Uterus (tissue), 4 donors: ENCODE data around the gene INPP5D. TPM values are rescaled to one million over a fixed set of nuclear protein-coding genes. Genes with fewer than 3 reads are reported as not detected.
A peak's percentile ranks its signal among the peaks of the same experiment; 100 is the strongest.
"Not testable (repeated sequence)": the region's sequence is repeated elsewhere in the genome, so short reads cannot be mapped to it uniquely, and the experiment has no call there.

Experiments used
- DNase-seq, 2 donors: peaks; one replicate each; pipeline ENCODE4 v3.0.0-alpha.2; 2019 to 2020
- H3K27ac ChIP-seq, 2 donors: fragments of 200-600 bp; sonication (generic); 1 replicate in 1 of 2; 2 replicates in 1 of 2; pipeline ENCODE4 v1.5.1; 2016 to 2018
- H3K27me3 ChIP-seq, 2 donors: fragments of 200-600 bp; sonication (generic); one replicate each; pipeline ENCODE4 v1.5.1; 2018 to 2019; ENCODE audit warnings: control low read depth in 1 of 2
- H3K36me3 ChIP-seq, 2 donors: fragments of 200-600 bp; sonication (generic); one replicate each; pipeline ENCODE4 v1.5.1; 2019; ENCODE audit warnings: control low read depth in 1 of 2
- H3K4me1 ChIP-seq, 2 donors: fragments of 200-600 bp; sonication (generic); one replicate each; pipeline ENCODE4 v1.5.1; 2018 to 2019; ENCODE audit warnings: control low read depth in 1 of 2
- H3K4me3 ChIP-seq, 2 donors: fragments of 200-600 bp; sonication (generic); 1 replicate in 1 of 2; 2 replicates in 1 of 2; pipeline ENCODE4 v1.5.1; 2018 to 2019; ENCODE audit warnings: mild to moderate bottlenecking in 1 of 2
- H3K9me3 ChIP-seq, 2 donors: fragments of 200-600 bp; sonication (generic); one replicate each; pipeline ENCODE4 v1.5.1; 2019; ENCODE audit warnings: control low read depth in 1 of 2
- CTCF ChIP-seq, 4 experiments: fragments of 200-600 bp in 2 of 4; fragments of 450-650 bp in 2 of 4; sonication (generic) in 2 of 4; IDR thresholded peaks; one replicate each; pipeline ENCODE4 v1.5.1; 2016 to 2019; ENCODE audit warnings: antibody characterized with exemption in 4 of 4, mild to moderate bottlenecking in 2 of 4, moderate library complexity in 1 of 4
- POLR2A ChIP-seq, 2 donors: fragments of 450-650 bp; IDR thresholded peaks; one replicate each; pipeline ENCODE4 v1.6.1; 2016; ENCODE audit warnings: antibody characterized with exemption in 2 of 2, mild to moderate bottlenecking in 1 of 2, moderate library complexity in 1 of 2
- intact Hi-C: fragments of 100-400 bp; cut with DNase I; formaldehyde crosslinking; loops from one replicate; pipeline ENCODE4 v1.15.1; 2023; ENCODE audit warnings: low total_unique reads
- total RNA-seq, 4 donors: library from RNA; depleted of rRNA in 3 of 4; stranded (reverse); fragments of >200 nt in 3 of 4; gene quantifications; one replicate each; pipeline versions ENCODE4 v1.1.0 to v1.2.4, GENCODE V29; 2014 to 2023
- donor health status: DM: yes; HTN: yes; CAD: no.

INPP5D gene
- total RNA-seq, 4 donors from 2014 or later: 14.2 to 37.9 (median 22.3) TPM

- no peaks in the 10 kb centered on the region for H3K9me3 ChIP-seq
- H3K27me3 ChIP-seq: no peaks in the 10 kb centered on the region
- H3K36me3 ChIP-seq: no peaks in the 10 kb centered on the region
- DNase-seq: peak in 1 of 2 donors; percentile 55
- H3K27ac ChIP-seq: peak overlapping the region; percentile 27 to 36
- TF ChIP-seq CTCF (IDR thresholded peaks at IDR 0.05) (peak in 1 of 4 experiments; percentile 13), POLR2A (IDR thresholded peaks at IDR 0.05) (no peak)
- intact Hi-C loops: no loop called here
- no peak overlapping the region for H3K4me3 ChIP-seq
- no peaks in the 10 kb centered on the region for H3K4me1 ChIP-seq
These were observed 3.3 kb downstream of the INPP5D start for GRCh38 chr2:233063269-233063975.

- Histone ChIP-seq H3K9me3 (no peaks in the 10 kb centered on the region), H3K36me3 (no peaks in the 10 kb centered on the region), H3K27ac (no peak overlapping the region), H3K27me3 (no peaks in the 10 kb centered on the region), H3K4me1 (no peaks in the 10 kb centered on the region), H3K4me3 (no peak overlapping the region)
- no peak for DNase-seq
- no peak for TF ChIP-seq POLR2A (IDR thresholded peaks at IDR 0.05)
- no peak for TF ChIP-seq CTCF (IDR thresholded peaks at IDR 0.05)
- intact Hi-C loops: no loop called here
These were observed 3.9 kb downstream of the INPP5D start for GRCh38 chr2:233063976-233064411.

GRCh38 chr2:233064530-233065199 is 4.5 kb downstream of the INPP5D start:
- no peak overlapping the region for H3K27ac ChIP-seq
- no peaks in the 10 kb centered on the region for H3K9me3 ChIP-seq
- no peaks in the 10 kb centered on the region for H3K4me1 ChIP-seq
- DNase-seq: no peak
- no peak overlapping the region for H3K4me3 ChIP-seq
- TF ChIP-seq POLR2A (IDR thresholded peaks at IDR 0.05) (no peak), CTCF (IDR thresholded peaks at IDR 0.05) (no peak)
- intact Hi-C loops: no loop called here
- H3K36me3 ChIP-seq: no peaks in the 10 kb centered on the region
- no peaks in the 10 kb centered on the region for H3K27me3 ChIP-seq

- H3K36me3 ChIP-seq, H3K27ac ChIP-seq: not testable (repeated sequence)
These were observed 5.1 kb downstream of the INPP5D start for GRCh38 chr2:233065200-233065589.

GRCh38 chr2:233065954-233066470 is 5.9 kb downstream of the INPP5D start:
- H3K4me3 ChIP-seq: no peak overlapping the region
- no peaks in the 10 kb centered on the region for H3K4me1 ChIP-seq
- no peaks in the 10 kb centered on the region for H3K9me3 ChIP-seq
- no peaks in the 10 kb centered on the region for H3K36me3 ChIP-seq
- intact Hi-C loops: no loop called here
- no peak for DNase-seq
- H3K27ac ChIP-seq: no peak overlapping the region
- H3K27me3 ChIP-seq: no peaks in the 10 kb centered on the region
- TF ChIP-seq CTCF (IDR thresholded peaks at IDR 0.05) (no peak), POLR2A (IDR thresholded peaks at IDR 0.05) (no peak)

More at GRCh38 chr2:233065200-233065589, 5.1 kb downstream of the INPP5D start:
- H3K27me3 ChIP-seq, intact Hi-C loops, DNase-seq, H3K9me3 ChIP-seq, H3K4me1 ChIP-seq, H3K4me3 ChIP-seq: not testable (repeated sequence)
